ENCODE data around the gene PRKCH.

DNA sequence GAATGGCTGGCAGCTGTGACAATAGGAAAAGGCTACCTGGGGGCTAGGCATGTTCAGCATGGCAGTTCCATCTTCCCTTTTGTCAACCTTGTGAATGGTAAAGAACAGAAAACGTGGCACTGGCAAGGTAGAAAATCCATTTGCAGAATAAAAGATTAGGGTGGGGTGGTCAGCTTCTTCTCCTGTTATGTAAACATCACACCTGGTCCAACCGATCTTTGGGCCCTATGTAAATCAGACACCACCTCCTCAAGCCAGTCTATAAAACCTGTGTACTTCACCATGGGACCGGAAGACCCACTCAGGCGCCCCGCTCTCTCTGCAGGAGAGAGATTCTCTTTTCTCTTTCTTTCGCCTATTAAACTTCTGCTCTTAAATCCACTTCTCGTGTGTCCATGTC, 20.6 kb upstream of the PRKCH start:
- TF ChIP-seq POLR2A (IDR thresholded peaks at IDR 0.05) (no peak), CTCF (IDR thresholded peaks at IDR 0.05) (no peak), POLR2AphosphoS5 (IDR thresholded peaks at IDR 0.05; ENCODE audit: insufficient read depth in 1 of 2, low read depth in 1 of 2) (no peak)
